ENCODE results near the gene MYOG.

GRCh38 chr1:203045821-203046594 lies 39.8 kb downstream of the MYOG start:
- no peak for TF ChIP-seq POLR2A (IDR thresholded peaks at IDR 0.05)
- no peak for TF ChIP-seq CTCF (IDR thresholded peaks at IDR 0.05)

Measured in adrenal gland (tissue), 5 donors.